Tibial nerve (tissue), 4 donors: ENCODE data around the gene C11orf87.

Source experiments
- EP300 ChIP-seq, 2 donors: sonication (generic); formaldehyde crosslinking; IDR thresholded peaks; one replicate each; pipeline ENCODE4 v1.6.1; 2017; ENCODE audit warnings: antibody characterized with exemption in 2 of 2, mild to moderate bottlenecking in 1 of 2
- TF ChIP-seq, protein P1 (sequence below), 5 experiments: fragments of 200-600 bp in 3 of 5; fragments of 450-650 bp in 2 of 5; sonication (generic) in 3 of 5; IDR thresholded peaks; one replicate each; pipeline ENCODE4 v1.5.1; 2016 to 2019; ENCODE audit warnings: antibody characterized with exemption in 5 of 5, mild to moderate bottlenecking in 3 of 5, moderate library complexity in 2 of 5

DNA sequence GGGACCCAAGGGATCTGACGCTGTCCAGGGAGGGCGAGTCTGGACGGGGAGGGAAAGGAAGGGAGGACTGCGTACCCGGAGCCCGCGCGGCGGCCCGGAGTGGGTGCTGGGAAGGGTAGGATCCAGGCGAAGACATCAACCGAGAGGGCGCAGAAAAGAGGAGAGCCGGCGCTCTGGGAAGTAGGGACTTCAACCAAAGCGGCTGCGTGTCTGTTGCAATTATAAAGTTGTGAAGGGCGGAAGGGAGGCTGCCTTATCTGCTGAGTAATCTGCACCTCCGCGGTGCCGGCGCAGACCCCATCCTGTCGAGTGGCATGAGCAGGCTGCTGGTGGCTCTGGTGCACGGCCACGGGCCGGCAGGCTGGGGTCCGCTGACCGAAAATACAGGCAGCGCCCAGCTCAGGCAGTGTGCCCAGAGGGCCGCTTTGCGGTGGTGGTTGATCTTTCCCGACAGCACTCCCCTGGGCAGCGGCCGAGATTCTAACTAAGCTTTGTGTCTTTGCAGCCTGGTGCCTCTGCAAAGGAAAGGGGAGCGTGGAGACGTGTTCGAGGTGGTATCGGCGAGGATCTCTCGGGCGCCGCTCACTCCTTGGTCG is 978 bp downstream of the C11orf87 start:
- TF ChIP-seq EP300 (IDR thresholded peaks at IDR 0.05), result no peak
- TF ChIP-seq, protein P1, sequence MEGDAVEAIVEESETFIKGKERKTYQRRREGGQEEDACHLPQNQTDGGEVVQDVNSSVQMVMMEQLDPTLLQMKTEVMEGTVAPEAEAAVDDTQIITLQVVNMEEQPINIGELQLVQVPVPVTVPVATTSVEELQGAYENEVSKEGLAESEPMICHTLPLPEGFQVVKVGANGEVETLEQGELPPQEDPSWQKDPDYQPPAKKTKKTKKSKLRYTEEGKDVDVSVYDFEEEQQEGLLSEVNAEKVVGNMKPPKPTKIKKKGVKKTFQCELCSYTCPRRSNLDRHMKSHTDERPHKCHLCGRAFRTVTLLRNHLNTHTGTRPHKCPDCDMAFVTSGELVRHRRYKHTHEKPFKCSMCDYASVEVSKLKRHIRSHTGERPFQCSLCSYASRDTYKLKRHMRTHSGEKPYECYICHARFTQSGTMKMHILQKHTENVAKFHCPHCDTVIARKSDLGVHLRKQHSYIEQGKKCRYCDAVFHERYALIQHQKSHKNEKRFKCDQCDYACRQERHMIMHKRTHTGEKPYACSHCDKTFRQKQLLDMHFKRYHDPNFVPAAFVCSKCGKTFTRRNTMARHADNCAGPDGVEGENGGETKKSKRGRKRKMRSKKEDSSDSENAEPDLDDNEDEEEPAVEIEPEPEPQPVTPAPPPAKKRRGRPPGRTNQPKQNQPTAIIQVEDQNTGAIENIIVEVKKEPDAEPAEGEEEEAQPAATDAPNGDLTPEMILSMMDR (IDR thresholded peaks at IDR 0.05), result no peak
